ENCODE measurements around the gene ZMAT2.
"Not testable (repeated sequence)": the region's sequence is repeated elsewhere in the genome, so short reads cannot be mapped to it uniquely, and the experiment has no call there.

ZMAT2 gene

DNA sequence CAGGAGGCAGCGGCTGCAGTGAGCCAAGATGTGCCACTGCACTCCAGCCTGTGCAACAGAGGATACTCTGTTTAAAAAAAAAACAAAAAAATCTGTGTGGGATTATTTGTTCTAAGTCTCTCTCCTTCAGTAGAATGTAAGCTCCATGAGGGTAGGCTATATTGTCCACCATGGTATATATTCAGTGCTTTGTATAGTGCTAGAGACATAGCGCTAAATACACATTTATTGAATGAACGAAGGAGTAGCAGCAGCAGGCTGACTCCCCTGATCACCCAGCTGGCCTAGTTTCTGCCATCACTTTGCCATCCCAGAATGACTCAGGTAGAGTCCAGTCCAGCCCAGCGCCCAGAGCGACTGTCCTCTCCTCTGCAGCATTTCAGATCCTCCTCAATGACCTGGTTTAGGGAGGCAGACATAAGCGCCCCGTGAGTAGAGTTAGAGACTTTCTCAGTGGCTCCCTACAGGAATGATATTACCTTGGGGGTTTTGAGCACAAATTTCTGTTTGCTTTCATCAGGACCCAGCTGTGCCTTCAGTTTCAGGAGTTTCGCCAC lies 9.8 kb upstream of the ZMAT2 start:
- DNase-seq (ENCODE audit: low read depth), result no peak
- H3K4me3 ChIP-seq (ENCODE audit: low read depth, low read length), result peak overlapping the region; percentile 95
- in situ Hi-C loops (cut with HindIII; ENCODE audit: low sequenced_read_pairs), result no loop called here
- TF ChIP-seq, protein P1, sequence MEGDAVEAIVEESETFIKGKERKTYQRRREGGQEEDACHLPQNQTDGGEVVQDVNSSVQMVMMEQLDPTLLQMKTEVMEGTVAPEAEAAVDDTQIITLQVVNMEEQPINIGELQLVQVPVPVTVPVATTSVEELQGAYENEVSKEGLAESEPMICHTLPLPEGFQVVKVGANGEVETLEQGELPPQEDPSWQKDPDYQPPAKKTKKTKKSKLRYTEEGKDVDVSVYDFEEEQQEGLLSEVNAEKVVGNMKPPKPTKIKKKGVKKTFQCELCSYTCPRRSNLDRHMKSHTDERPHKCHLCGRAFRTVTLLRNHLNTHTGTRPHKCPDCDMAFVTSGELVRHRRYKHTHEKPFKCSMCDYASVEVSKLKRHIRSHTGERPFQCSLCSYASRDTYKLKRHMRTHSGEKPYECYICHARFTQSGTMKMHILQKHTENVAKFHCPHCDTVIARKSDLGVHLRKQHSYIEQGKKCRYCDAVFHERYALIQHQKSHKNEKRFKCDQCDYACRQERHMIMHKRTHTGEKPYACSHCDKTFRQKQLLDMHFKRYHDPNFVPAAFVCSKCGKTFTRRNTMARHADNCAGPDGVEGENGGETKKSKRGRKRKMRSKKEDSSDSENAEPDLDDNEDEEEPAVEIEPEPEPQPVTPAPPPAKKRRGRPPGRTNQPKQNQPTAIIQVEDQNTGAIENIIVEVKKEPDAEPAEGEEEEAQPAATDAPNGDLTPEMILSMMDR (IDR thresholded peaks at IDR 0.05; ENCODE audit: low read depth, low read length, missing control alignments), result no peak

DNA sequence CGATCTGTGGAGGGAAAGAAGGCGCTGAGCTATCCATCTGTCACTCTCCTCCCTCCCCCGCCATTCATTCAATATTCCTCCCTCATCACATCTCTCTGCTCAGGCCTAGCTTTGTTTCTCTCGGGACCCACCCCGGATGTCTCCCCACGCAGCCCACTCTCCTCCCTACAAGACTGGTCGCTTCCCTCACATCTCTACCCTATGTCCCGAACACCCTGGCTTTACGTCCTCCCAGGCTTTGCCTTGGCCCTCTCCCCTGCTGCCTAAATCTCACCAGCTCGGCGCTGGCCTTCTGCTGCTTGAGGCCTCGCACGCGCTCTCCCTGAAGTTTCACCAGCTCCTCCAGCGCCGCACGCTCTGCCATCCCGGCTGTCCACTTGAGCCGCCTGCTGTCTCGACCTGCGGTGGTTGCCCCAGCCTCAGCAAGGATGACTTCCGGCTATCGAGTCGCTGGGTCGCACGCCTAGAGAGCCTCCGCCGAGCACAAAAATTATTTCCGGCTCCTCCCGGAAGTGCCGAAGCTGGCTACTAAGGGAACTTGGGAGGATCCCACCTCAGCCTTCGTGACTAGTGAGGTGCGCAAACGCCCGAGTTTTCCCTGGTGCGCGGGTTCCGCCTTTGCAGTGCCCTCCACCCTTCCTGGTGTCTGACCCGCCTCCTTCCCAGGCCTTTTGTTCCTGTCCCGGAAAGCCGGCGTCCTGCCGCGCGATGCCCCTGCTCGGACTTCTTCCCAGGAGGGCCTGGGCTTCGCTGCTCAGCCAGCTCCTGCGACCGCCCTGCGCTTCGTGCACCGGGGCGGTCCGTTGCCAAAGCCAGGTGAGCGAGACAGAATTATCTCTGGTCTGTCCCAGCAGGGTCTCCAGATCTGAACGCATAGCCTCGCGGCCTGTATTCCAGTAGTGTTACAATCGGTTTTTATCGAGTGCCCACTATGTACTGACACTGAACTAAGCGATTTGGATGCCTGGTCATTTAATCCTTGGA lies 9.0 kb upstream of the ZMAT2 start, which contains the start of the genes HARS1 and HARS2:
Gene HARS1, minus strand, starts transcription at position 430 of the 984 bp plus-strand sequence. Its CDS starts 66 bp downstream, at position 364.
Gene HARS2, plus strand, starts transcription at position 515 of the 984 bp plus-strand sequence. Its CDS starts 194 bp downstream, at position 709.
- DNase-seq (ENCODE audit: low read depth), result peak; percentile 82
- H3K4me3 ChIP-seq (ENCODE audit: low read depth, low read length), result peak within 1 kb of the TSS; percentile 95
- TF ChIP-seq, protein P1 (IDR thresholded peaks at IDR 0.05; ENCODE audit: low read depth, low read length, missing control alignments), result no peak
- in situ Hi-C loops (cut with HindIII; ENCODE audit: low sequenced_read_pairs), result no loop called here

DNA sequence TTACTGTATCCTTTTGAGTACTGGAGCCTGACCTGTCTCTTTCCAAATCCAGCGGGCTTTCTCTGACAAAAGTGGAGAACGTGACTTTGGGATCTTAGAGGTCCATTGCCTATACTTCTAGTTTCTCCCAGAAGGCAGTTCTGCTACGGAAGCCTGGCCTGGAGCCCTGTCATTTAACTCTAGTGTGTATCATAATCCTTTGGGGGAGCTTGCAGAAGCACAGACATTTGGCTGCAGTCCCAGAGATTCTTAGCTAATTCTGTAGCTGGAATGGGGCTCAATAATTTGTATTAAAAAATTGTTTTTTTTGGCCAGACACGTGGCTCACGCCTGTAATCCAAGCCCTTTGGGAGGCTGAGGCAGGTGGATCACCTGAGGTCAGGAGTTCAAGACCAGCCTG lies 6.0 kb upstream of the ZMAT2 start:
- TF ChIP-seq, protein P1 (IDR thresholded peaks at IDR 0.05; ENCODE audit: low read depth, low read length, missing control alignments), result no peak
- H3K4me3 ChIP-seq (ENCODE audit: low read depth, low read length), result no peak overlapping the region
- DNase-seq (ENCODE audit: low read depth), result no peak
- in situ Hi-C loops (cut with HindIII; ENCODE audit: low sequenced_read_pairs), result no loop called here

DNA sequence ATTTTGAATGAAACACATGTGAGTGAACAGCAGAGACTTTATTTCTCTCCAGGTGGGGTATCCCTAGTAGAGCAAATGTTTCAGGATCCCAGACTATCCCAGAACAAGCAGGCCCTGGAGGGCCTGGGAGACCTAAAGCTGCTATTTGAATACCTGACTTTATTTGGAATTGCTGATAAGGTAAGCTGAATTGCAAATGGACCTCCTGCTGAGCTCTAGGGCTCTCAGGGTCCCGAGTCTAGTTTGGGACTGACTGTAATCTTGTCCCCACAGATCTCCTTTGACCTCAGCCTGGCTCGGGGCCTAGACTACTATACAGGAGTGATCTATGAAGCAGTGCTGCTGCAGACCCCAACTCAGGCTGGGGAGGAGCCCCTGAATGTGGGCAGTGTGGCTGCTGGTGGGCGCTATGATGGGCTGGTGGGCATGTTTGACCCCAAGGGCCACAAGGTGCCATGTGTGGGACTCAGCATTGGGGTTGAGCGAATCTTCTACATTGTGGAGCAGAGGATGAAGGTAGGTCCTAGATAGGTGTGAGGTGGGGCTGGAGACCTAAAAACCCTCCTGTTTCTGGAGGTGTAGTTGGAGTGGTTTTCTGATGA lies 3.3 kb upstream of the ZMAT2 start:
- in situ Hi-C loops (cut with HindIII; ENCODE audit: low sequenced_read_pairs), result no loop called here

DNA sequence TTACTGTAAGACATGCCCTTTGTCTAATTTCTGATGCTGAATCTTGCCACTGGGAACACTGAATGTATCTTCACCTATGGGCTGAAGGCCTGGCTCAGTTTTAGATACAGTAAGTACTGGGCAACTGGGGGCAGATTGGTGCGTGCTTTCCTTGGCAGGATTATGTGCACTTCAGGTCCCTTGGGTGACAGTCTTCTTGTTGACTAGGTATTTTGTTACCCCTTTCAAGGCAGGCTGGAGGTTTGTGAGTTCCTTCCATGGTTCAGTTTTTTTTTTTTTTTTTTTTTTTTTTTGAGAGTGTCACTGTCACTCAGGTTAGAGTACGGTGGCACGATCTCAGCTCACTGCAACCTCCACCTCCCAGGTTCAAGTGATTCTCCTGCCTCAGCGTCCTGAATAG lies 7.6 kb downstream of the ZMAT2 start:
- no peak for DNase-seq (ENCODE audit: low read depth)
- TF ChIP-seq, protein P1 (IDR thresholded peaks at IDR 0.05; ENCODE audit: low read depth, low read length, missing control alignments), result no peak
- no peak overlapping the region for H3K4me3 ChIP-seq (ENCODE audit: low read depth, low read length)
- in situ Hi-C loops (cut with HindIII; ENCODE audit: low sequenced_read_pairs), result no loop called here

More for the DNA sequence above, 3.3 kb upstream of the ZMAT2 start:
- no peak overlapping the region for H3K4me3 ChIP-seq (ENCODE audit: low read depth, low read length)
- TF ChIP-seq, protein P1 (IDR thresholded peaks at IDR 0.05; ENCODE audit: low read depth, low read length, missing control alignments), result no peak
- no peak for DNase-seq (ENCODE audit: low read depth)

DNA sequence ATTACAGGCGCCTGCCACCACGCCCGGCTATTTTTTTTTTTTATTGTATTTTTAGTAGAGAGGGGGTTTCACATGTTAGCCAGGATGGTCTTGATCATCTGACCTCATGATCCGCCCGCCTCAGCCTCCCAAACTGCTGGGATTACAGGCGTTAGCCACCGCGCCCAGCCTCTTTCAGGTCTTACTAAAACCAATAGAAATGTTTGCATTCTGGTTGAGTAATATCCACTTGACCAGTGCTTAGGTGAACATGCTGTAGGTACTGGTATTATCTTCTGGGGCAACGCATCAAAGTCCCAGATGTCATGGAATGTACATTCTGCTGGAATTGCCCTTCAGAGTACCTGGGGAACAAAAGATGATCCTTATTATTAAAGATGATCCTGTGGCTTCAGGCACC lies 8.5 kb downstream of the ZMAT2 start:
- in situ Hi-C loops (cut with HindIII; ENCODE audit: low sequenced_read_pairs); DNase-seq (ENCODE audit: low read depth); H3K4me3 ChIP-seq (ENCODE audit: low read depth, low read length): not testable (repeated sequence)

All from astrocyte of the cerebellum (primary cell).